IPS-15b (cell line): ENCODE results near the gene TIAM2.

ENCODE experiments used
- H3K27me3 ChIP-seq: one replicate; pipeline ENCODE4 v1.6.1; 2013; ENCODE audit warnings: low read length; ENCODE audit not compliant: control insufficient read depth, insufficient read depth
- H3K36me3 ChIP-seq: one replicate; pipeline ENCODE4 v1.6.1; 2013; ENCODE audit warnings: low read length; ENCODE audit not compliant: control insufficient read depth, insufficient read depth
- H3K4me1 ChIP-seq: one replicate; pipeline ENCODE4 v1.6.1; 2013; ENCODE audit warnings: mild to moderate bottlenecking, low read length; ENCODE audit not compliant: control insufficient read depth, insufficient read depth
- H3K4me3 ChIP-seq: one replicate; pipeline ENCODE4 v1.5.1; 2013; ENCODE audit warnings: low read depth, low read length
- H3K9ac ChIP-seq: one replicate; pipeline ENCODE4 v1.6.1; 2013; ENCODE audit warnings: low read depth, mild to moderate bottlenecking, low read length
- H3K9me3 ChIP-seq: one replicate; pipeline ENCODE4 v1.6.1; 2013; ENCODE audit warnings: mild to moderate bottlenecking, low read length; ENCODE audit not compliant: control insufficient read depth, insufficient read depth

Gene TIAM2

GRCh38 chr6:155287762-155288161 lies 292.6 kb downstream of the TIAM2 start:
- Histone ChIP-seq H3K36me3 (peaks cover 2% of the 10 kb centered on the region), H3K9ac (no peak overlapping the region), H3K9me3 (no peaks in the 10 kb centered on the region), H3K27me3 (no peaks in the 10 kb centered on the region), H3K4me1 (no peaks in the 10 kb centered on the region), H3K4me3 (no peak overlapping the region)

- Histone ChIP-seq H3K9me3 (no peaks in the 10 kb centered on the region), H3K36me3 (peaks cover 2% of the 10 kb centered on the region), H3K27me3 (no peaks in the 10 kb centered on the region)
Measured at GRCh38 chr6:155290491-155290890, 295.4 kb downstream of the TIAM2 start.

GRCh38 chr6:155291291-155291690 lies 296.2 kb downstream of the TIAM2 start:
- H3K27me3 ChIP-seq: no peaks in the 10 kb centered on the region
- peaks cover 2% of the 10 kb centered on the region for H3K36me3 ChIP-seq
- H3K9ac ChIP-seq: no peak overlapping the region
- H3K4me1 ChIP-seq: no peaks in the 10 kb centered on the region
- no peaks in the 10 kb centered on the region for H3K9me3 ChIP-seq
- no peak overlapping the region for H3K4me3 ChIP-seq

More at GRCh38 chr6:155290491-155290890, 295.4 kb downstream of the TIAM2 start:
- Histone ChIP-seq H3K4me3 (no peak overlapping the region), H3K4me1 (no peaks in the 10 kb centered on the region), H3K9ac (no peak overlapping the region)

GRCh38 chr6:155292711-155293110 lies 297.6 kb downstream of the TIAM2 start:
- no peak overlapping the region for H3K4me3 ChIP-seq
- H3K9ac ChIP-seq: no peak overlapping the region
- peaks cover 2% of the 10 kb centered on the region for H3K36me3 ChIP-seq
- no peaks in the 10 kb centered on the region for H3K9me3 ChIP-seq
- no peaks in the 10 kb centered on the region for H3K27me3 ChIP-seq
- H3K4me1 ChIP-seq: no peaks in the 10 kb centered on the region

GRCh38 chr6:155297669-155298068 lies 302.6 kb downstream of the TIAM2 start:
- no peak overlapping the region for H3K4me3 ChIP-seq
- no peak overlapping the region for H3K9ac ChIP-seq
- H3K9me3 ChIP-seq: no peaks in the 10 kb centered on the region
- H3K36me3 ChIP-seq: peaks cover 1% of the 10 kb centered on the region
- no peaks in the 10 kb centered on the region for H3K4me1 ChIP-seq
- H3K27me3 ChIP-seq: no peaks in the 10 kb centered on the region

- Histone ChIP-seq H3K9me3 (no peaks in the 10 kb centered on the region), H3K27me3 (no peaks in the 10 kb centered on the region), H3K4me1 (no peaks in the 10 kb centered on the region), H3K36me3 (peaks cover 2% of the 10 kb centered on the region), H3K4me3 (no peak overlapping the region), H3K9ac (no peak overlapping the region)
Measured at GRCh38 chr6:155301867-155302266, 306.8 kb downstream of the TIAM2 start.

GRCh38 chr6:155303361-155303870 lies 308.3 kb downstream of the TIAM2 start:
- H3K9me3 ChIP-seq: no peaks in the 10 kb centered on the region
- H3K27me3 ChIP-seq: no peaks in the 10 kb centered on the region
- peaks cover 4% of the 10 kb centered on the region for H3K36me3 ChIP-seq
- H3K4me1 ChIP-seq: no peaks in the 10 kb centered on the region
- no peak overlapping the region for H3K4me3 ChIP-seq
- H3K9ac ChIP-seq: no peak overlapping the region

- H3K27me3 ChIP-seq: no peaks in the 10 kb centered on the region
- H3K9ac ChIP-seq: no peak overlapping the region
- H3K9me3 ChIP-seq: no peaks in the 10 kb centered on the region
- H3K4me1 ChIP-seq: no peaks in the 10 kb centered on the region
- H3K36me3 ChIP-seq: peaks cover 9% of the 10 kb centered on the region
- no peak overlapping the region for H3K4me3 ChIP-seq
Measured at GRCh38 chr6:155306958-155307357, 311.8 kb downstream of the TIAM2 start.
